Caki2 (cell line): Measurements from ENCODE around the gene C2CD5. TPM values are rescaled to one million over a fixed set of nuclear protein-coding genes. Genes with fewer than 3 reads are reported as not detected.
"Not testable (repeated sequence)": the region's sequence is repeated elsewhere in the genome, so short reads cannot be mapped to it uniquely, and the experiment has no call there.

Source experiments
- DNase-seq: peaks from one replicate; pipeline ENCODE4 v3.0.0-alpha.2; 2015; ENCODE audit warnings: low read depth
- in situ Hi-C: cut with HindIII; loops from 2 replicates; pipeline ENCODE4 v1.10.0; 2016; ENCODE audit warnings: low sequenced_read_pairs, low pct_unique_long_range_greater_than_20kb, mixed read lengths
- total RNA-seq: library from RNA; depleted of rRNA; stranded (reverse); fragments of >200 nt; shearing (Covaris generic); gene quantifications from 2 replicates; pipeline ENCODE4 v1.2.3, GENCODE V29; 2014; ENCODE audit warnings: low replicate concordance

C2CD5 gene
- total RNA-seq, 1 experiment from 2014 or later: 11.7 TPM

DNA sequence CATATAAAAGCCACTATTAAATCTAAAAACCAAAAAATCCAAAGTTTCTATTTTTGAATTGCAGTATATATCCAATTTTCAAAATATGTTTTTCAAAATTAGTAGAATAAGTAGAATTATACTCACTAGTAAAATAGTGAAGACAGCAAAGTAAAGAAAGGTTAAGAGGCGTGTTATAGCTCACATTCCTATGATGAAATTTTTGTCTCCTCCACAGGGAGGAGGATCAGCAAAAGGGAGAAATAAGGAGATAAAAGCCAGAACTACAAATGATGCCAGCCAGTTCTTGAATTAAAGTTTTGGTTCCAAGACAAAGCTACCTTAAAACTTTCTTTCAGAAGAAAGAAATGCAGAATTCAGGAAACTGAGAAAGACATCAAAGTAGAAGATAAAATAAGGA is 50.0 kb downstream of the C2CD5 start:
- in situ Hi-C loops: no loop called here
- DNase-seq: no peak

DNA sequence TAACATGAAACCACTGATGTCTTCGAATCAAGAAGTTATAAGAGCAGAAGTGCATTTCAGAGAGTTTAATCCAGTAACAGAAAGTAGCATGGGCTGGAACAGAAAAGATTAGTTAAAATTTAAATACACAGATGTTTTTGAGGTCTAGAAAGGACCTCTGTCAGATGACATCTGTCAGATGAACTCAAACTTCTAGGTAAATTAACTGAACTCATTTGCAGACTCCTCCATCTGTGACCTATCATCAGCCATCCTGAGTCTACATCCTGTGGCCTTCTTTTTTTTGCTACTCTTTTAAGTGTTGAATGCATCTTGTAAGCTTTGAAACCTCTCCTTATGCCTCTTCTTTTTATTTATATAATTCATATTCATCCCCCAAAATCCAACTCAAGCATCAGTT is 53.3 kb downstream of the C2CD5 start:
- in situ Hi-C loops: no loop called here
- DNase-seq: no peak

GRCh38 chr12:22488478-22488877 is 55.9 kb downstream of the C2CD5 start:
- in situ Hi-C loops: no loop called here
- DNase-seq: no peak

- DNase-seq, in situ Hi-C loops: not testable (repeated sequence)
Measured at GRCh38 chr12:22487683-22488082, 56.7 kb downstream of the C2CD5 start.

DNA sequence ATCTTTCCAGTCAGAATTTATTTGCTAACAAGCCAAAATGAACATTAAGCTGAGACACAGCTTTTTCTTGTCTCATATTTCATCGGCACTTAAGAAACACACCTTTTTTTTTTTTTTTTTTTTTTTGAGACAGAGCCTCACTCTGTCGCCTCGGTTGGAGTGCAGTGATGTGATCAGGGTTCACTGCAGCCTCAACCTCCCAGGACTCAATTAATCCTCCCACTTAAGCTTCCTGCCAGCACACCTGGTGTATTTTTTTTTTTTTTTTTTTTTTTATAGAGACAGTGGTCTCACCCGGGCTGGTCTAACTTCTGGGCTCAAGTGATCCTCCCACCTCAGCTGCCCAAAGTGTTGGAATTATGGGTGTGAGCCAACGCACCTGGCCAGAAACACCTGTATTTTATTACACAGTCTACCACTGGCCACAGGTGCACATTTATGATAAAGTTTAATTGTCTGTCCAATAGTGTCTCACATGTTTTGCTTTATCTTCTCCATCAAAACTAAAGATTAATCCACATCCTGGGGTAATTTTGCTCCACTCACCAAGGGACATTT is 62.7 kb downstream of the C2CD5 start:
- in situ Hi-C loops: no loop called here
- DNase-seq: no peak

DNA sequence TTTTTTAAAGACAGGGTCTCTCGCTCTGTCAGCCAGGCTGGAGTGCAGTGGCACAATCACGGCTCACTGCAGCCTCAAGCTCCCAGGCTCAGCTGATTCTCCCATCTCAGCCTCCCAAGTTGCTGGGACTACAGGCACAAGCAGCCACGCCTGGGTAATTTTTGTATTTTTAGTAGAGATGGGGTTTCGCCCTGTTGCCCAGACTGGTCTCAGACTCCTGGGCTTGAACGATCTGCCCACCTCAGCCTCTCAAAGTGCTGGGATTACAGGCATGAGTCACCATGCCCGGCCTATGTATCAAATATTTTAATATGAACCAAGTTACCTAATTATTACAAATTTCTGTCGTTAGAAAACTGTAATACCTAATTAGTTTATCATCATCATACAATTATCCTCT is 63.5 kb downstream of the C2CD5 start:
- peak; percentile 22 for DNase-seq
- in situ Hi-C loops: not testable (repeated sequence)

DNA sequence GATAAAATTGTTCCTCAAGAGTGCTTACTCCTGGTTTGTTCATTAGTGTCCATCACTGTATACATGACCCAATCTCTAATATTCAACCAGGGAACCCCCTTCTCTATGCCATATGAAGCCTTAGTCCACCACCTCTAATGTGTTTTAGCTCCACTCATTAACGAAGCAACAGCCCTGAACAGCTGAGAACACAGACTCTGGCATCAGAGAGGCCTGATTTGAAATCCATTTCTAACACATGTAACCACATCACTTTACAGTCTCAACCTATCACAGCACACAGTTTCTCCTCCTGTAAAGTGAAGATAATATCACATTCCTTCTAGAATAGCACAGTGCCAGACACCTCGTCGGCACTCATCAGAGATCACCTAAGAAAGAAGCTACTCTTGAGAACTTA is 64.3 kb downstream of the C2CD5 start:
- in situ Hi-C loops: no loop called here
- no peak for DNase-seq

DNA sequence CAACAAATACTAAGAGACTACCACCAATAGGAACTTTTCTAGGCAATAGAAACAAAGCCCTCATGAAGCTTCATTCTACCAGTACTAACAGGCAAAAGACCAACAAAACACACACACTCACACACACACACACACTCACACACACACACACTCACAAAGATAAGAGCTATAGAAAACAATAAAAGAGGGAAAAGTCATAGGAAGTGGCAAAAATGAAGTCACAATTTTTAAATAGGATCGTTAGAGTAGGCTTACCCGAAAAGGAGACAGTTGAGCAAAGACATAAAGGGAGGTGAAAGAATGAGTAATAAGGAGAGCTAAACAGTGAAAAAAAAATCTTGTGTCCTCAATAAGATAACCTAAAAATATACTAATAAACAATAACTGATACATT is 66.5 kb downstream of the C2CD5 start:
- no peak for DNase-seq
- in situ Hi-C loops: no loop called here

- in situ Hi-C loops: no loop called here
- no peak for DNase-seq
Measured at GRCh38 chr12:22477166-22477893, 67.0 kb downstream of the C2CD5 start.

DNA sequence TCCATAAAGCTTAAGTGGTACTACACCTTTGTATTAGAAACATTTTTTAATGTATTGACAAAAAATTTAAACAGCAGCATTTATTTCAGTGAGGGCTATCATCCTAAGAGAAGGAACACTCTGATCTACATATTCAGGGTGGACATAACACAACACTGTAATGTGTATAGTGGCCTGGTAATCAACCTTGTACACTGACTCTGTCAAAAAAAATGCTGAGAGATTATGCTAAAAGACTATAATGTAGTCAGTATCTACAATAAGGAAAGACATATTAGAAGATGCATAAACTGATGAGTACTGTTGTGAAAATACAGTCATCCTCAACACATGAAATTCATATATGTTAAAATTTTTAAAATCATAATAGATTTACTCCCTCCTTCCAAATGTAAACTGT is 68.2 kb downstream of the C2CD5 start:
- no peak for DNase-seq
- in situ Hi-C loops: no loop called here

DNA sequence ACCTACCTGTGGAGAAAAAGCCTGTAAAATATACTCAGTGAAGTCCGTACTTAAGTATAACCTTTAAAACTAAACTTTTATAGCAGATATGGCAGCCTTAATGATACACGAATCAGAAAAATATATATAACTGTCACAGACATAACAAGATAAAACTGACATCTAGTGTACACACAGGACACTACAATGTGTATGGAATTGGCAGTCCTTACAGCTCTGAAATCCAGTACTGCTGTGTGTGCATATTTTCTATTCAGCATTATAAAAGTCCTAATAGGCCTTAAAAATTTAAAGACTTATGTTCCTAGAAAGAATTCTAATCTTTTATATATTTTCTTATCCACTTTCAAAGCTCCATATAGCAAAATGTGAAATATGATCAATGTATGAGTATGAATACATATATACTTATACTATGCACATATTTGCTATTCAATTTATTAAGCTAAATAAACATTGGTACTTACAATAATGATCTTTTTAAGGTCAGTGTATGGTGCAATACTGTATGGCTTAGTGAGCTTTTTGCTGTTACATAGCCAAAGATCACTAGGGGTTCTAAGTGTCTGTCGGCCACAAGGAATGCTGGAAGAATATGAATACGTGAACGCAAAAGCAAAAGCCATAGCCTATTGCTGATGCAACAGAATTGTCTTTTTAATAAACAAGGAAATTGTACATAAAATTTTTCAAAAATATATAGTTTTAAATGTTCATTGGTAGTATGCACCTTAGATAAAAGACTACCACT is 69.2 kb downstream of the C2CD5 start:
- in situ Hi-C loops: no loop called here
- no peak for DNase-seq

DNA sequence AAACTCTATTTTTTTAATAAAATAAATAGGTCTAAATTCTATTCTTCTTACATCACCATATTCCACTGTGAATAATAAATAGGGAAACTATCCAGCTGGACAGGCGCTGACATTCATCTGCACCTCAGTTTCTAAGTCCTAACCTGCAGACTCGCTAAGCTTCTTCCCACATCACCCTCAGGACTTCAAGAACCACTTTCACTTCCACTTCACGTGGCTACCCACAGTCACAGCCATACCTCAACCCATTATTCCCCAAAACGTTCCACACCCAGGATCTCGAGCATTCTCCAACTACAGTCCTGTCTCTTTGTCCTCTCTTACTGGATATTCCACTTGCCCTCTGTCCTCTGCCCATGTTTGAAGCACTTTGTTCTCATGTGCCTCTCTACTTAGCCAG is 71.1 kb downstream of the C2CD5 start:
- DNase-seq: no peak
- in situ Hi-C loops: no loop called here

DNA sequence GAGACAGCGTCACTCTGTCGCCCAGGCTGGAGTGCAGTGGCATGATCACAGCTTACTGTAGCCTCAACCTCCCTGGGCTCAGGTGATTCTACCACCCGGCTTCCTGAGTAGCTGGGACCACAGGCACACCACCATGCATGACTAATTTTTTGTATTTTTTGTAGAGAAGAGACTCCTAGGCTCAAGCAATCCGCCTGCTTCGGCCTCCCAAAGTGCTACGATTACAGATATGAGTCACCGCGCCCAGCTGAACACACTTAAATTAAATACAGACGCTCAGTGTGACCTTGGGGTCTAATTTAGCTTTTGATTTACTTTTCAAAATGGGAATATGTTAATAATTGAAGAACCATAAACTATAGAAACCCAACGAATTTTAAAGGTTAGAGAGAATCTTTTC is 77.2 kb downstream of the C2CD5 start:
- no peak for DNase-seq
- in situ Hi-C loops: no loop called here

DNA sequence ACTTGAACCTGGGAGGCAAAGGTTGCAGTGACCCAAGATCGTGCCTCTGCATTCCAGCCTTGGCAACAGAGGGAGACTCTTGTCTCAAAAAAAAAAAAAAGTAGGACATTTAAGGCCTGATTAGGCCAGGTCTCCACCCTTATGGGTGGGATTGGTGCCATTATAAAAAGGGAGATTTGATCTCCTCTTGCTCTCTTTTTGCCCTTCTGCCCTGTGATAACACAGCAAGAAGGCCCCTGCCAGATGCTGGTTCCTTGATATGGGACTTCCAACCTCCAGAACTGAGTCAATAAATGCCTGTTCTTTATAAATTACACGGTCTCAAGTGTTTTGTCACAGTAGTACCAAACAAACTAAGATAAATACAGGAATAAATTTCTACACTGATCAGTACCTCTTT is 81.0 kb downstream of the C2CD5 start:
- no peak for DNase-seq
- in situ Hi-C loops: no loop called here

GRCh38 chr12:22461786-22462185 is 82.6 kb downstream of the C2CD5 start:
- DNase-seq: no peak
- in situ Hi-C loops: no loop called here

DNA sequence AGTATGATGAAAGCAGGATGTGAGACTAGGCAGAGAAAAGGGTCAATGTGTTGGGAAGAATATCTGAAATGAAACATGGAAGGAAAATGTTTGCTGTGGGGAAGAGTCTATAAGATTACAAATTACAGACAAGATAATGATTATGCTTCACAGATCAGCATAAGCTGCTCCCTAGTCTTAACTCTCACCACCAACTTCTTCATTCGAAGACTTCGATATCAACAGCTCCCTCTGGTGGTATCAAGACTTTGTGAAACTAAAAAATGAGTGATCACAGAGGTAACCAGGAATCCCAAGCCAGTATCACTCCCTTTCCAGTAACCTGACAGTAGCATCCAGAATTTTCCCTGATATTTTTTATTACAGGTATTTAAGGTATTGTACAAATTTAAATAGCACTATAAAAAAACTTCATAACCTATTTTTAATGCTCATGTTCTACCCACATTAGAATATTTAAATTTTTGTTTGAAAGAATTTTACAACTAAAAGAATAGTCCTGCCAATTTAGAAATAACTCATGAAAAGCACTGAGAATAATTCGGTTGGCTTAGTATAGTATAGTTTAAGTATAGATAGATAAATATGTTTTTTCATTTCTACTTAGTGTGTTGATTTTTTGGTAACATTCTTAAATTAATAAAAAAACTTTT is 84.4 kb downstream of the C2CD5 start:
- DNase-seq: peak; percentile 23
- in situ Hi-C loops: no loop called here

DNA sequence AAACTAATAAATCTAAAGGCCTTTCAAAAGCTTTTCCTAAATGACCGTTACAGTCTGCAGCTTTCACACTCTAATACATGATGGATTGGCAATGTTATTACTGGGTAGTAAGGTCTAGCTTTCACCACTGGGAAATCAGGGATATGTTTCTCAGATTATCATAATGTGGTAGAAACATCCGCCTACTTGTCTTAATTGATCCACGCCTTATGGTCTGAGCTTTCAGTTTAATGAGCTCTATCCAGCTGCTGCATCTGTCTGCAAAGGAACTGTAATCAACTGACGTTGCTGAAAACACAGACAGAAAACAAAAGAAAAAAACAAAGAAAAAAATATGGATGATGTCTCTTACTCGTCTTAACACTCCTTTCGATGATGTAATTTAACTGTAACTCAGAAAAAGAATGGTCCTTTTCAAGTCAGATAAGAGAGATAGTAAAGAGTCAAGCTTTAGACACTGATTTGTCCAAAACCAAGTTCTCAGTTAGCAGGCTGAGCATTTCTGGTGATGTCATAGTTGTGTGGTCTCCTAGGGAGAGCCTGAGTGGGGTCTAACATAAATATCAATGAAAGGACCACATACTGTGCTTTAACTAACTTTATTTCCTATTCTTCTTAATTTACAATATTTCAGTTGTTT is 85.9 kb downstream of the C2CD5 start:
- DNase-seq: no peak
- in situ Hi-C loops: no loop called here

- in situ Hi-C loops: no loop called here
- no peak for DNase-seq
Measured at GRCh38 chr12:22457085-22457484, 87.3 kb downstream of the C2CD5 start.

- in situ Hi-C loops: no loop called here
- no peak for DNase-seq
Measured at GRCh38 chr12:22453511-22453910, 90.8 kb downstream of the C2CD5 start.
